WTC11 (cell line): ENCODE results near the gene BRSK2.

Experiments
- ZNF138 ChIP-seq: sonication (generic); formaldehyde crosslinking; conservative IDR thresholded peaks from 2 replicates; pipeline ENCODE4 v1.8.1; 2022; ENCODE audit warnings: mild to moderate bottlenecking, moderate library complexity, missing genetic modification reagents
- TF ChIP-seq, protein P1 (sequence below): sonication (generic); formaldehyde crosslinking; IDR thresholded peaks from 2 replicates; pipeline ENCODE4 v1.8.1; 2022; ENCODE audit warnings: mild to moderate bottlenecking, moderate library complexity, missing genetic modification reagents
- TF ChIP-seq, protein P2 (sequence below): fragments of 200-600 bp; IDR thresholded peaks from 2 replicates; pipeline ENCODE4 v1.8.0; 2022; ENCODE audit warnings: antibody characterized with exemption

DNA sequence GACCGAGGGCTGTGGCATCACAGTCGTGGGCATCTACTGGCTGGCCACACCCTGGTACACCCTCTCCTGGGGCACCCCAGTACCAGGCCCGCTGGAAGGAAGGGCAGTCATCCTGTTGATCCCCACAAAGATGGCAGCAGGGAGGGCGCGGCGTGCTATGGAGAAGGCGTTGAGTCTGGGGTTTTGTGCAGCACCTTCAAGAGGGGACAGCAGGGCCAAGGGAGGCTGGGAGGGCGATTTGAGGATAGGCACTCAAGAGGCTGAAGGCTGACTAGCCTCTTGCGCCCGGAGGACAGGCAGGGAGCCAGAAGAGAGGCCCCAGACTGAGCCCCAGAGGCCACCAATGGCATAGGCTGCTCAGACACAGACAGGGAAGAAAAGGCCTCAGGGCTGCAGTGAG lies 2.2 kb upstream of the BRSK2 start:
- TF ChIP-seq, protein P1, sequence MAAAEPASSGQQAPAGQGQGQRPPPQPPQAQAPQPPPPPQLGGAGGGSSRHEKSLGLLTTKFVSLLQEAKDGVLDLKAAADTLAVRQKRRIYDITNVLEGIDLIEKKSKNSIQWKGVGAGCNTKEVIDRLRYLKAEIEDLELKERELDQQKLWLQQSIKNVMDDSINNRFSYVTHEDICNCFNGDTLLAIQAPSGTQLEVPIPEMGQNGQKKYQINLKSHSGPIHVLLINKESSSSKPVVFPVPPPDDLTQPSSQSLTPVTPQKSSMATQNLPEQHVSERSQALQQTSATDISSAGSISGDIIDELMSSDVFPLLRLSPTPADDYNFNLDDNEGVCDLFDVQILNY (CRISPR knock-in tag): no peak
- TF ChIP-seq, protein P2, sequence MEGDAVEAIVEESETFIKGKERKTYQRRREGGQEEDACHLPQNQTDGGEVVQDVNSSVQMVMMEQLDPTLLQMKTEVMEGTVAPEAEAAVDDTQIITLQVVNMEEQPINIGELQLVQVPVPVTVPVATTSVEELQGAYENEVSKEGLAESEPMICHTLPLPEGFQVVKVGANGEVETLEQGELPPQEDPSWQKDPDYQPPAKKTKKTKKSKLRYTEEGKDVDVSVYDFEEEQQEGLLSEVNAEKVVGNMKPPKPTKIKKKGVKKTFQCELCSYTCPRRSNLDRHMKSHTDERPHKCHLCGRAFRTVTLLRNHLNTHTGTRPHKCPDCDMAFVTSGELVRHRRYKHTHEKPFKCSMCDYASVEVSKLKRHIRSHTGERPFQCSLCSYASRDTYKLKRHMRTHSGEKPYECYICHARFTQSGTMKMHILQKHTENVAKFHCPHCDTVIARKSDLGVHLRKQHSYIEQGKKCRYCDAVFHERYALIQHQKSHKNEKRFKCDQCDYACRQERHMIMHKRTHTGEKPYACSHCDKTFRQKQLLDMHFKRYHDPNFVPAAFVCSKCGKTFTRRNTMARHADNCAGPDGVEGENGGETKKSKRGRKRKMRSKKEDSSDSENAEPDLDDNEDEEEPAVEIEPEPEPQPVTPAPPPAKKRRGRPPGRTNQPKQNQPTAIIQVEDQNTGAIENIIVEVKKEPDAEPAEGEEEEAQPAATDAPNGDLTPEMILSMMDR: no peak
- TF ChIP-seq ZNF138 (CRISPR knock-in tag): no peak
